ENCODE data around the gene ARMC7. TPM values are rescaled to one million over a fixed set of nuclear protein-coding genes. Genes with fewer than 3 reads are reported as not detected.

ARMC7 gene
- 1 to 10 TPM; 3.4 to 6.7 (median 5.6) TPM for total RNA-seq

DNA sequence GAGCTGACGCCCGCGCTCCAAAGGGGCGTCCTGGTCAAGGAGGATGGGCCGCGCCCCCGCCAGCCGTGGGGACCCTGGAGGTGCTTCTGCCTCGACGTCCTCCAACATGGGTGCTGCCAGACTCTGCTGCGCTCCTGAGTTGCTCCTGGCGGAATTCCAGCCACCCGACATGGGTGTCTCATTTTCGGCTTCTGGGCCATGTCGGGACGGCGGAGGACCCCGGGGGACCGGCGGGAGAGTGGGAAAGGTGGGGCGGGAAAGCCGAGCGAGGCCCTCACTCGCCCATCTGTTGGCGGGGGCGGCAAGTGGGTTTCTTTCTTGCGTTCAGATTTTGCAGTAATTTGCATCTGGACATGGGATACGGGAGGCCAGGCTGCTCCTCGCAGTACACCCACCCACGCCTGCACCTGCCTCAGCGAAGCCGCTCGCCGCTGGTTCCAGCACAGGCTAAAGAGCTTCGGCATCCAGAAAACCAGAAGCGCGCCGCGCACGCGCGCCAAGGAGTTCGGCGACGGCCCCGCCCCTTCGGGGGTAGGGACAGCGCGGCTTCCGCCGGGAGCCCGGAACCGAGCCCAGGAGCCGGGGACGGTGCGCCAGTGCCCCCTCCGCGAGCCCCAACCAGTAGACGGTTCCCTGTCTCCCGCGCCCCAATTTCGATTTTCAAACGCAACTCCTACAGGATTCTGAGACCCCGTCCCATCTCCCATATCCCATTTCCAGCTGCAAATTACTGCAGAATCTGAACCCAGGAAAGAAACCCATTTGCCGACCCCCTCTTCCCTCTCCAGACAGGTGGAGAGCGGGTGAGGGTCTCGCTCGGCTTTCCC, at the start of gene ARMC7:
TSS of gene ARMC7 (plus strand) at position 563 of the 827 bp plus-strand sequence. CDS start 320 bp downstream, outside the sequence.
- Histone ChIP-seq H3K9me3 (no peaks in the 10 kb centered on the region), H3K36me3 (no peaks in the 10 kb centered on the region), H3K27ac (peak within 1 kb of the TSS; percentile 48 to 54), H3K4me3 (peak within 1 kb of the TSS; percentile 69 to 88 (median 82)), H3K27me3 (no peaks in the 10 kb centered on the region), H3K4me1 (no peaks in the 10 kb centered on the region)
- TF ChIP-seq, protein P1, sequence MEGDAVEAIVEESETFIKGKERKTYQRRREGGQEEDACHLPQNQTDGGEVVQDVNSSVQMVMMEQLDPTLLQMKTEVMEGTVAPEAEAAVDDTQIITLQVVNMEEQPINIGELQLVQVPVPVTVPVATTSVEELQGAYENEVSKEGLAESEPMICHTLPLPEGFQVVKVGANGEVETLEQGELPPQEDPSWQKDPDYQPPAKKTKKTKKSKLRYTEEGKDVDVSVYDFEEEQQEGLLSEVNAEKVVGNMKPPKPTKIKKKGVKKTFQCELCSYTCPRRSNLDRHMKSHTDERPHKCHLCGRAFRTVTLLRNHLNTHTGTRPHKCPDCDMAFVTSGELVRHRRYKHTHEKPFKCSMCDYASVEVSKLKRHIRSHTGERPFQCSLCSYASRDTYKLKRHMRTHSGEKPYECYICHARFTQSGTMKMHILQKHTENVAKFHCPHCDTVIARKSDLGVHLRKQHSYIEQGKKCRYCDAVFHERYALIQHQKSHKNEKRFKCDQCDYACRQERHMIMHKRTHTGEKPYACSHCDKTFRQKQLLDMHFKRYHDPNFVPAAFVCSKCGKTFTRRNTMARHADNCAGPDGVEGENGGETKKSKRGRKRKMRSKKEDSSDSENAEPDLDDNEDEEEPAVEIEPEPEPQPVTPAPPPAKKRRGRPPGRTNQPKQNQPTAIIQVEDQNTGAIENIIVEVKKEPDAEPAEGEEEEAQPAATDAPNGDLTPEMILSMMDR (IDR thresholded peaks at IDR 0.05) = no peak
- TF ChIP-seq POLR2A (IDR thresholded peaks at IDR 0.05) = peak; percentile 60
- peak; percentile 10 to 41 (median 16) for TF ChIP-seq POLR2AphosphoS5 (IDR thresholded peaks at IDR 0.05)
- intact Hi-C loops (cut with DNase I; ENCODE audit: low total_unique reads) = loop anchor here (10.0 kb wide), 1 partner anchor 85 kb away; no protein-coding TSS in a partner anchor
- peak; percentile 81 to 88 for DNase-seq (ENCODE audit: low spot score in 2 of 2)

- H3K27ac ChIP-seq = peak overlapping the region in 1 of 2 donors; percentile 84
- H3K4me1 ChIP-seq = no peaks in the 10 kb centered on the region
- intact Hi-C loops (cut with DNase I; ENCODE audit: low total_unique reads) = no loop called here
- peaks cover 3% of the 10 kb centered on the region for H3K36me3 ChIP-seq
- no peaks in the 10 kb centered on the region for H3K27me3 ChIP-seq
- TF ChIP-seq POLR2AphosphoS5 (IDR thresholded peaks at IDR 0.05) (no peak), POLR2A (IDR thresholded peaks at IDR 0.05) (no peak)
- TF ChIP-seq, protein P1 (IDR thresholded peaks at IDR 0.05) = no peak
- no peaks in the 10 kb centered on the region for H3K9me3 ChIP-seq
- H3K4me3 ChIP-seq = no peak overlapping the region
- DNase-seq (ENCODE audit: low spot score in 2 of 2) = no peak
Observed at GRCh38 chr17:75060434-75061054, 49.2 kb upstream of the ARMC7 start.

DNA sequence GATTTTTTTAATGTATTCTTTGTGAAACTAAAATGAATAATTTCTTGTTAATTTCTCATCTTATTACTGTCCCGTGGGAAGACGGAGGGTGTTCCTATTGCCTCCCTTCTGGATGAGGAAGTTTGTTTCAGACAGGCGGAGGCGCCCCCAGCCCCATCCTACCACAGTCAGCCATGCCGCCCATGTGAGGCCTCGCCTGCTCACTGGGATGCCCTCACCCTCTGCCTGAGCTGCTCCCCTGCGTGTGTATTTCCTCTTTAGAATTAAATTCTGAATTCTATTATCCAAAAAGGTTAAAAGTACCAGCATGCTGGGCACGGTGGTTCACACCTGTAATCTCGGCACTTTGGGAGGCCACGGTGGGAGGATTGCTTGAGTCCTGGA, 48.7 kb upstream of the ARMC7 start:
- no peak overlapping the region for H3K27ac ChIP-seq
- peaks cover 3% of the 10 kb centered on the region for H3K36me3 ChIP-seq
- H3K9me3 ChIP-seq = no peaks in the 10 kb centered on the region
- TF ChIP-seq POLR2AphosphoS5 (IDR thresholded peaks at IDR 0.05) = no peak
- no peak for TF ChIP-seq POLR2A (IDR thresholded peaks at IDR 0.05)
- TF ChIP-seq, protein P1 (IDR thresholded peaks at IDR 0.05) = no peak
- intact Hi-C loops (cut with DNase I; ENCODE audit: low total_unique reads) = no loop called here
- H3K4me3 ChIP-seq = no peak overlapping the region
- H3K4me1 ChIP-seq = no peaks in the 10 kb centered on the region
- DNase-seq (ENCODE audit: low spot score in 2 of 2) = no peak
- H3K27me3 ChIP-seq = no peaks in the 10 kb centered on the region

GRCh38 chr17:75061618-75062017, 48.2 kb upstream of the ARMC7 start:
- Histone ChIP-seq H3K9me3 (no peaks in the 10 kb centered on the region), H3K4me1 (no peaks in the 10 kb centered on the region), H3K27ac (no peak overlapping the region), H3K36me3 (peaks cover 3% of the 10 kb centered on the region), H3K4me3 (no peak overlapping the region), H3K27me3 (no peaks in the 10 kb centered on the region)
- TF ChIP-seq, protein P1 (IDR thresholded peaks at IDR 0.05) = no peak
- TF ChIP-seq POLR2AphosphoS5 (IDR thresholded peaks at IDR 0.05) = no peak
- TF ChIP-seq POLR2A (IDR thresholded peaks at IDR 0.05) = no peak
- no peak for DNase-seq (ENCODE audit: low spot score in 2 of 2)
- intact Hi-C loops (cut with DNase I; ENCODE audit: low total_unique reads) = no loop called here

GRCh38 chr17:75063201-75063600, 46.6 kb upstream of the ARMC7 start:
- no peak overlapping the region for H3K27ac ChIP-seq
- no peaks in the 10 kb centered on the region for H3K9me3 ChIP-seq
- no peaks in the 10 kb centered on the region for H3K4me1 ChIP-seq
- H3K36me3 ChIP-seq = peaks cover 3% of the 10 kb centered on the region
- TF ChIP-seq POLR2A (IDR thresholded peaks at IDR 0.05) = no peak
- TF ChIP-seq, protein P1 (IDR thresholded peaks at IDR 0.05) = no peak
- TF ChIP-seq POLR2AphosphoS5 (IDR thresholded peaks at IDR 0.05) = no peak
- DNase-seq (ENCODE audit: low spot score in 2 of 2) = no peak
- no peak overlapping the region for H3K4me3 ChIP-seq
- intact Hi-C loops (cut with DNase I; ENCODE audit: low total_unique reads) = no loop called here
- no peaks in the 10 kb centered on the region for H3K27me3 ChIP-seq

All from breast epithelium (tissue), 4 donors.